SK-N-DZ (cell line): ENCODE data around the gene LAMB4.
"Not testable (repeated sequence)": the region's sequence is repeated elsewhere in the genome, so short reads cannot be mapped to it uniquely, and the experiment has no call there.

Experiments
- DNase-seq: peaks from one replicate; pipeline ENCODE4 v3.0.0-alpha.2; 2015; ENCODE audit warnings: low spot score

Gene LAMB4

GRCh38 chr7:108045154-108045553, 85.0 kb downstream of the LAMB4 start:
- DNase-seq = no peak

DNA sequence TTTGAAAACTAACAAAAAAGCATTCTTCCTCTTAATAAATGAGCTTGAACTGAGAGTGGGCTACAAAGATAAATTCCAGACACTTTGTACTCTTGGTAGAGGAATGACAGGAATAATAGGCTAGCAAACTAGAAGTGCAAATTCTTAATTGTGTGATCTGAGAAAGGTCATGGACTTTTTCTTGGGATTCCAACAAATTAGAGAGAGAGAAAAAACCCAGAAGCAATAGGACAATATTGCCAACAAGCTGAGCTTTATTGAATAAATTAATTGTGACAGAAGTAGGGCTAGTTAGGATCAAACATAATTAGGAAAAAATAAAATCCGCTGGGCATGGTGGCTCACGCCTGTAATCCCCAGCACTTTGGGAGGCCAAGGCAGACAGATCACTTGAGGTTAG, 85.8 kb downstream of the LAMB4 start:
- no peak for DNase-seq

DNA sequence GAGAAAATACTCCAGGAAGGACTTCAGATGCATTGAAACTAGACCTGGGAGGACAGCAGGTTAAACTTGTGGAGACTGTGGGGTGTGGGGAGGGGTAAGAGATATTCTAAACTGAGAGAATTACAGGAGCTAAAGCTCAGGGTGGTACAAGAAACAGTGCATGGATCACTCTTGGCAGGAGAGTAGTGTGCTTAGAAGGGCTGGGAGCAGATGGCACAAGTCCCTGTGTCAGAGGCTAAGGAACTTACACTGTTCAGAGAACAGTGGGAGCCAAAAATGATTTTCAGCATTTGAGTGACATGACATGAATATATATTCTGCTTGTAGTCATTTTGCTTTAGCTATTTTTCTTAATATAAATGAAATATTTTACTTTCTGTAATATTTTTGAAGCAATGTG, 91.2 kb downstream of the LAMB4 start:
- no peak for DNase-seq

DNA sequence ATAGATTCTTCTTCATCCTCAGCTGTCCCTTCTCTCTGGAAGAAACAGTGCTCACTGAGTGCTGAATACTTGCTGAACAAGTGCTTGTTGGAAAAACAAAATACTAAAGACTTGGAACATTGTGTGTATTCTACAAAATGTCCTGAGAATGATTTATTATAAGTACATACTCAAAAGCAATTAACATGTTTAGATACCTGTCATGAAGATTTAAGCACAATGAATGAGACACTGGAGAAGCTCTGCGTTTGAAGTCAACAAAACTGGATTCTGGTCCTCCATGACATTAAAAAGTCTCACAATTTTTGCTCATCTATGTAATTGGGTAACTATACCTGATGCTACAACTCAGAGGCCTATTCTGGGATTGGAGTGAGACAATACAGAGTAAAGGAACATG, 92.4 kb downstream of the LAMB4 start:
- no peak for DNase-seq

- DNase-seq = peak; percentile 17
Observed at GRCh38 chr7:108037140-108037539, 93.0 kb downstream of the LAMB4 start.

- DNase-seq = no peak
Observed at GRCh38 chr7:108034586-108034985, 95.6 kb downstream of the LAMB4 start.

DNA sequence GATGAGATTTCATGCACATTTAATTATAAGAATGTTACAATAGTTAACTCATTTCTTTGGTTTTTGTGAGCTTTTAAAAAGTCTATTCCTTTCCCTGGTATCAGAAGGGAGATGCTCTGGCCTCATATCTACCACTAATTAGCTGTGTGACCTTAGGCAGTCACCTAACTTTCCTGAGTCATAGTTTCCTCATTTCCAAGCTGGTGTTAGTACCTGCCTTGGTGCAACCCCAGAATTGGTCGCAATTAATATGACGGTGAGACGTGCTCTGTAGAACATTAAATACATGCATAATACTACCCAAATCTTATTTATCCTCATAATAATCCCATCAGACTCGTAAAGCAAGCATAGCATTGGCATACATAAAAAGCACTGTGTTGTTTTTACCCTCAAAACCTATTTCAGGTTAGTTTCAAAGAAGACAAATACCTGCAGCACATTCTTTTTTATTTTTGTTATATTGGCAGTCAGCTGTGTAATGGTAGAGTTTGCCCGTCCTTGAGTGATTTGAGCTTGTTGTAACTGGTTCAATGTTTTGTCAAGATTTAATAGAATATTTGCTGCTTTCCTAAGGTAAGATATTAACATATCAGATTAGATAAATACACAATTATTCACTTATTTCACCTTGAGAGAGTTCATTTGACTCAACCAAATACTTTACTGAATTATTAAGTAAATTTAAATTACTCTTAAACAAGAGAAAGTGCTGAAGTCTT, 96.2 kb downstream of the LAMB4 start:
- no peak for DNase-seq

GRCh38 chr7:108033309-108033708, 96.9 kb downstream of the LAMB4 start:
- not testable (repeated sequence) for DNase-seq

DNA sequence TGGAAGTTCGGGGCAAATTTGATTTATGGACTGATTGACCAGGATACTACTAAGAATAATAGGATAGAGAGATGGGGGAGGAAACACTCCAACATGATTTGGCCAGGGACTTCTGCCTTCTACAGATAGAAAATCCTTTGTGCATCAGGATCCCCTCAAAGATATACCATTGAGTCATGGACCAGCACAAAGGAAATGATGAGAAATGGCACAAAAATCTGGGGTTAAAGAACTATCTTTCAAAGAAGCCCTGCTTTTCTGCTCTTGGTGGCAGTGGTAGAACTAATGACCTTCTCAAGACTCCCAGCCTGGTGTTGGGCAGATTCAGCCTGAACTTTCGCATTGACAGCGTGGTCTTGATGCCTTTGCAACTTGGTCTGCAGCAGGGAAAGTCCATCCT, 99.6 kb downstream of the LAMB4 start:
- no peak for DNase-seq

- DNase-seq = no peak
Observed at GRCh38 chr7:108029034-108029433, 101.1 kb downstream of the LAMB4 start.

DNA sequence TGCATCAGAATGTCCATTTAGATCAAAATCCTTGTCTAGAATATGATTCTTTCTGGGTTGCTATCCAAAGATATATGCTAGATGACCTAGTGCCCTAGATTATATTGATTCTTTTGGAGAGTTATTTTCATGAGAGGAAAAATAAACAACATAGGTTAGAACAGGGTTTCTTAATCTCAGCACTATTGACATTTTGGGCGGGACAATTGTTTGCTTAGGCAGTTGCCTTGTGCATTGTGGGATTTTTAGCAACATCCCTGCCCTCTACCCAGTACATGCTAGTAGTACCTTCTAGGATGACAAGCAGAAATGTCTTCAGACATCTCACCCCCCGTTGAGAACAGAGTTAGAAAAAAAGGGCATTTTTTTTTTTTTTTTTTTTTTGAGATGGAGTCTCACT, 102.0 kb downstream of the LAMB4 start:
- no peak for DNase-seq

- no peak for DNase-seq
Observed at GRCh38 chr7:108027239-108027638, 102.9 kb downstream of the LAMB4 start.

GRCh38 chr7:108026647-108027046, 103.5 kb downstream of the LAMB4 start:
- DNase-seq = no peak

DNA sequence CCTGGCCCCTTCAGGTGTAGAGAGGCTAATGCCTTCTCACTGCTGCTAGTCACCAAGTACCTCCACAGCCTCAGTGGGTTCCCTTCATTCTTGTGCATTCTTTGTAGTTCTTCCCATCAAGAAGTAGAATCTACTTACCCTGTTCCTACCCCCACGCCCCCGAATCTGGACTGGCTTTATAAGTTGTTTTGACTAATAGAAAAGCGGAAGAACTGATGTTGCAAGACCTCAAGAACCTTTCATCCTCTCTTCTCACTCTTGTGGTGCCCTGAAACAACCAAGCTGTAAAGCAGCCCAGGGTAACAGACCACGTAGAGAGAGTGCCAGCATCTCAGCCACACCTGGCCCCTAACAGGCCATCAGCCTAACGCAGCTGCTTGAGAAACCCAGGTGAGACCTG, 104.0 kb downstream of the LAMB4 start:
- no peak for DNase-seq

DNA sequence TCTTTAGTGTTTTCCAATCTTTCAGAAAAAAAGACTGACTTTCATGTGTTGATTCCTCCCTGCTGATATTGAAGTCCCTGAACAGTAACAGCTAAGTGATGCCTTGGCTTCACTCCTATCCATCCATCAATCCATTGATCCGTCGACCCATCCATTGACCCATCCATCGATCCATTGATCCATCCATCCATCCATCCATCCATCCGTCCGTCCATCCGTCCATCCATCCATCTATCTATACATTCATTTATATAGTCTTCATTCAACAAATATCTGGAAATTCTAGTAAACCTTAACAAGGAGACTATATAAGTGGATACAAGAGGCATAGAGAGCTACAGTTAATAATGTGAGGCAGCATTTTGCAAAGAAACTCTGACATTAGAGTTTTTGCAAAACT, 105.6 kb downstream of the LAMB4 start:
- DNase-seq = no peak

GRCh38 chr7:108020585-108020984, 109.6 kb downstream of the LAMB4 start:
- no peak for DNase-seq

- DNase-seq = no peak
Observed at GRCh38 chr7:108018668-108019067, 111.5 kb downstream of the LAMB4 start.

DNA sequence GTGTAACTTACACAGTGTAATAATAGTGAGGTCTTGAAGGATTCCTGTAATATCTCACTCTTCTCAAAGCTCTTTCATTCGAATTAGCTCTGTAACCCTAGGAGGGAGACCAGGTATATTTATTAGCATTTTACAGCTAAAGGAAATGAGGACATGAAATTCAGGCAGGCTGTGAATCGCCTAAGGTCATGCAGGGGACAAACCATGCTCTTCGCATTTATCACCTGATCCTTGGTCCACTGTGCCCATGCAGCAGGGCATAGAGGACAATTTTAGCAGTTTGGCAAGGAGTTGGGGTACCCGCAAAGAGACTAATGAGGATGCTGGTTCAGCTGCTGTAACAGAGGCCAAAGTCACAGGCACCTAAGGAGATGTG, 112.4 kb downstream of the LAMB4 start:
- no peak for DNase-seq

DNA sequence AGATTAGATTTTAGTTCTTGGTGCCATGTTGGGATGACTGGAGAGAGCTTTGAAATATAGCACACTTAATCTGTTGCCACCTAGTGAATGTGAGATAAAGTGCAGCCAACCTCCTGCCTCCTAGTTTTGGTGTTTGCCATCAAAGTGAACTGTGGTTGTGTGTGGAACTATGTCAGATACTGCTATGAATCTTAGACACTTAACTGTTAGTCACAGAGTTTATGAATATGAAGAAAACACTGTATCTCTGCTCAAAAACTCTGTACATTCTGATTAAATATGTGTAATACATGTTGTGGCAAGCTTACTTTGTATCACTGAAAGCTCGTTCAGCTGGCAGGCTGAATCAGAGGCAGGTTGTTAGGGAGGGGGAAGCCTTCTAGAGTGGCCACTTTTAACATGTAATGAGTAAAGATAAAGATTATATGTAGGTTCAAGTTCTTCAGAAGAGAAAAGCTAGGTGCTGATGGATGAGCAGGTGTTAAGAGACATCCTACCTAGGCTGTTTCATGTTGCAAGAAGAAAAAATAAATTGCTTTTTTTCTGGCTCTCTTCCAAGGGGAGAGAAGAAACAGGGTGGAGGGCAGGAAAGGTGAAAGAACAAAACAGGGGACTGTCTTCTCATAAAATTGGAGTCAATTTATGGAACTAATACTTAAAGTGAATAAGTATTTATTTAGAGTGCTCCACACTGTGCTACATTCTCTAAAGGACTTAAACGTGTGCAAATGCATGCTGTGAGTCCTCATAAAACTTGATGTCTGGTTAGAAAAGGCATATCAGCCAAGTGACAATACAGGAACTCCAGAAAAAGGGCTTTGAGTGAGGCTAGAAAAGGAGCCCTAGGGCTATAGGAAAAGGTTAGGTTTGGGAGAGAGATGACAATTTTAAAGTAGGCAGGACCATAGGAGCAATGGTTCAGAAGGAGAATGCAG, 113.1 kb downstream of the LAMB4 start:
- no peak for DNase-seq

DNA sequence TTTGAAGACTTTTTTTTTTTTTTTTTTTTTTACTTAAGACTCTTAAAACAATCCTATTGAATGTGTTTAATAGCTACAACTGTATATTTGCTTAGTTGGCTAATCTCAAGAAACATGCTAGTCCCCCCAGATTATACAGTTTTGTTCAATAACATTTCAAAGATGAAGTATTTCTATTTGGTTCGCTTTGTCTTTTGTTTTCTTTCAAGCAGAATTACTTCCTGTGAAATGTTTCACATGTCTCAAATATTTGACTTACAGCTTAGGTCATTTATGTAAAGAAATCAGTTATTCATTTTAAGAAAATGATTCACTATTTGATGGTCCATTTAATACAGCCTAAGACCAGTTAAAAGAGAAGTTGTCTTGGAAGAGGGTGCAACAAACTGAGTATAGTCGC, 114.4 kb downstream of the LAMB4 start:
- no peak for DNase-seq

- no peak for DNase-seq
Observed at GRCh38 chr7:108014747-108015682, 115.1 kb downstream of the LAMB4 start.

- no peak for DNase-seq
Observed at GRCh38 chr7:108014215-108014614, 115.9 kb downstream of the LAMB4 start.
